ENCODE results near the gene NEU4.

Gene NEU4

DNA sequence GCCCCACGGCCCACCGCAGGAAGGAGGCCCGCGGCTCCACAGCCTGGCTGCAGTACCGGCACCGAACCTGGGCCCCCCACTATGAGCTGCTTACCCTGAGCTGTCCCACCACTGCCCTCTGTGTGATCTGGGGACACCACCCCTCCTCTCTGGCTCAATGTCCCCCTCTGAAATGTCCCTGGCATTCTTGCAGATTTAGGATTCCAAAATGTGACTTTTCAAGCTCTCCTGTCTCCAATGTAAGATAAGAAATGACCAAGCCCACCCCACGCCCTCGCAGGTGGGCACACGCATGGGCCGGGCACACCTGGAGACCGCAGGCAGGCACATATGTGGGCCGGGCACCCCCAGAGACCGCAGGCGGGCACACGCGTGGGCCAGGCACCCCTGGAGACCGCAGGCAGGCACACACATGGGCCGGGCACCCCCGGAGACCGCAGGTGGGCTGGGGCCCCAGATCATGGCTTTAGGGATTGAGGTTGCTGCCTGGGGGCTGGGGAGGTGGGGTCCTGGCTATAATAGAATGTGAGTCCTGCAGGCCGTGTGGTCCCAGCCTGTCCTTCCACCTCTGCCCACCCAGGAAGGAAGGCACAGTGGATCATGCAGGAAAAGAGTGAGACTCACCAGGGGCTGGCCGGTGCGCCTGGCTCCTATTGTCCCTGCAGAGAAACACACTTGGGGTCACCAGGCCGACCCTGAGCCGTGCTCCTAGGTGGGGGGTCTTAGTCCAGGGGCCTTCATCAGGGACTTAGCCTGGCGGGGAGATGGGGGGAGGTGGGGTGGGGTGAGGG, 42.5 kb downstream of the NEU4 start:
- TF ChIP-seq FOXP2 (optimal IDR thresholded peaks at IDR 0.05; ENCODE audit: borderline replicate concordance, extremely low read depth, extremely low read length, insufficient read depth) (no peak), TAF1 (IDR thresholded peaks at IDR 0.05; ENCODE audit: borderline replicate concordance, insufficient read depth, low read length) (no peak)

DNA sequence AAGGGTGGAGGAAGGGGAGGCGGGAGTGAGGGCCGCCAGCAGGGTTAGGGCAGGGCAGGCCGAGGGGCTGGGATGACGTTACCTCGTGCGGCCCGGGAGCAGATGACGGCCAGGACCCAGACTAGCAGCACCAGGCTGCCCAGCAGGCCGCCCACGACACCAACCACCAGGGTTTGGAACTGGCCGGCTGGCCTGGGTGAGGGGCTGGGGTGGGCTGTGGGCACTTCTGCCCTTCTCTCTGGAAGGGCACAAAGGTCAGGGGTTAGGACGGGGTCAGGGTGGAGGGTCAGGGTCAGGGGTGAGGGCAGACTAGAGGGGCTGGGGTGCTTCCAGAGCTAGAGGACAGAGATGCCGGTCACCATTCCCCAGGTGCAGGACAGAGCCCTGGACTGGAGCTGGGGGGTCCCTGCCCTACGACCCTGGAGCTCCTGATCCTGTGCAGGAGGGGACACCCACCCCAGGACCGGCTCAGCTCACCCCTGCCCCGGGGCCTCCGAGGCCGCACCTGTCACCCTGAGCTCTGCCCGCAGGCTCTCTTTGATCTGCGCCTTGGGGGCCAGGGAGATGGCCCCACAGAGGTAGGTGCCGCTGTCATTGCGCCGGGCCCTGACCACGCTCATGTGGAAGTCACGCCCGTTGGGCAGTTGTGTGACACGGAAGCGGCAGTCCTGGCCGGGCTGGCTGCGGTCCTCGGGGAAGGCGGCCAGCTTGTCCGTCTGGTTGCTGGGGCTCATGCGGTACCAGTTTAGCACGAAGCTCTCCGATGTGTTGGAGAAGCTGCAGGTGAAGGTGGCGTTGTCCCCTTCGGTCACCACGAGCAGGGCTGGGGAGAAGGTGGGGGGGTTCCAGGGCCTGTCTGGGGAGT, 43.4 kb downstream of the NEU4 start:
- TF ChIP-seq POLR2AphosphoS5 (IDR thresholded peaks at IDR 0.05; ENCODE audit: low read depth, low read length) (no peak), SIN3A (IDR thresholded peaks at IDR 0.05; ENCODE audit: borderline replicate concordance, insufficient read depth, low read length) (no peak), FOXP2 (optimal IDR thresholded peaks at IDR 0.05; ENCODE audit: borderline replicate concordance, extremely low read depth, extremely low read length, insufficient read depth) (no peak), TAF1 (IDR thresholded peaks at IDR 0.05; ENCODE audit: borderline replicate concordance, insufficient read depth, low read length) (no peak)
- TF ChIP-seq, protein P1, sequence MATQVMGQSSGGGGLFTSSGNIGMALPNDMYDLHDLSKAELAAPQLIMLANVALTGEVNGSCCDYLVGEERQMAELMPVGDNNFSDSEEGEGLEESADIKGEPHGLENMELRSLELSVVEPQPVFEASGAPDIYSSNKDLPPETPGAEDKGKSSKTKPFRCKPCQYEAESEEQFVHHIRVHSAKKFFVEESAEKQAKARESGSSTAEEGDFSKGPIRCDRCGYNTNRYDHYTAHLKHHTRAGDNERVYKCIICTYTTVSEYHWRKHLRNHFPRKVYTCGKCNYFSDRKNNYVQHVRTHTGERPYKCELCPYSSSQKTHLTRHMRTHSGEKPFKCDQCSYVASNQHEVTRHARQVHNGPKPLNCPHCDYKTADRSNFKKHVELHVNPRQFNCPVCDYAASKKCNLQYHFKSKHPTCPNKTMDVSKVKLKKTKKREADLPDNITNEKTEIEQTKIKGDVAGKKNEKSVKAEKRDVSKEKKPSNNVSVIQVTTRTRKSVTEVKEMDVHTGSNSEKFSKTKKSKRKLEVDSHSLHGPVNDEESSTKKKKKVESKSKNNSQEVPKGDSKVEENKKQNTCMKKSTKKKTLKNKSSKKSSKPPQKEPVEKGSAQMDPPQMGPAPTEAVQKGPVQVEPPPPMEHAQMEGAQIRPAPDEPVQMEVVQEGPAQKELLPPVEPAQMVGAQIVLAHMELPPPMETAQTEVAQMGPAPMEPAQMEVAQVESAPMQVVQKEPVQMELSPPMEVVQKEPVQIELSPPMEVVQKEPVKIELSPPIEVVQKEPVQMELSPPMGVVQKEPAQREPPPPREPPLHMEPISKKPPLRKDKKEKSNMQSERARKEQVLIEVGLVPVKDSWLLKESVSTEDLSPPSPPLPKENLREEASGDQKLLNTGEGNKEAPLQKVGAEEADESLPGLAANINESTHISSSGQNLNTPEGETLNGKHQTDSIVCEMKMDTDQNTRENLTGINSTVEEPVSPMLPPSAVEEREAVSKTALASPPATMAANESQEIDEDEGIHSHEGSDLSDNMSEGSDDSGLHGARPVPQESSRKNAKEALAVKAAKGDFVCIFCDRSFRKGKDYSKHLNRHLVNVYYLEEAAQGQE (IDR thresholded peaks at IDR 0.05; ENCODE audit: insufficient read depth in 1 of 2, low read depth in 2 of 2, low read length in 2 of 2): no peak

DNA sequence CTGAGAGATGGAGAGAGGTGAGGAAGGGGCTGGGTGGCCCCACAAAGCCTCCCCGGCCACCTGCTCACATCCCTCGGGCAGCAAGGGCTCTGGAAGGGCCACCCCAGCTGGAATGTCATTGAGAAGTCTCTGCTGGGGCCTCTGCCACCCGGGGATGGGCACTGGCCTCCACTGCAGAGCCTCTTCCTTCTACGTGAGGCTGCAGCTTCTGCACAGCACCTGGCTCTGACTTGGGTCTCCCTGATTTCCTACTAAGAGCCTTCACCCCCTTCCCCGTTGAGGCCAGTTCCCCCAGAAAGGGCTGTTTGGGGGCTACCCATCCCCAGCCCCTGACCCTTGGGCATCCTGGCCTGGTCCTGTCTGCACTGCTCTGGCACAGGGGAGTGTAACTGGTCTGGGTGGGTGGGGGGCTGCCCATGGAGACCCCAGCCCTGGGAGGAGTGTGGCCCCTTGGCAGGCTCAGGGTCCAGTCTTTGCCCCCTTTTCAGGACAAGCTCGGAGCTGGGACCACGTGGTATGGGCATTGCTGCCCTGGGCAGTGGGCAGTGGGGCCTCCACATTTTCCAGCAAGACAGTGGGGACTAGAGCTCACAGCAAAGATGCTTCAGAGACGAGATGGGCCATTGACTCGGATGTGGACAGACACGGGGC, 44.1 kb downstream of the NEU4 start:
- TF ChIP-seq TAF1 (IDR thresholded peaks at IDR 0.05; ENCODE audit: borderline replicate concordance, insufficient read depth, low read length) (no peak), POLR2AphosphoS5 (IDR thresholded peaks at IDR 0.05; ENCODE audit: low read depth, low read length) (no peak), FOXP2 (optimal IDR thresholded peaks at IDR 0.05; ENCODE audit: borderline replicate concordance, extremely low read depth, extremely low read length, insufficient read depth) (no peak), SIN3A (IDR thresholded peaks at IDR 0.05; ENCODE audit: borderline replicate concordance, insufficient read depth, low read length) (no peak)
- TF ChIP-seq, protein P1 (IDR thresholded peaks at IDR 0.05; ENCODE audit: insufficient read depth in 1 of 2, low read depth in 2 of 2, low read length in 2 of 2): no peak

DNA sequence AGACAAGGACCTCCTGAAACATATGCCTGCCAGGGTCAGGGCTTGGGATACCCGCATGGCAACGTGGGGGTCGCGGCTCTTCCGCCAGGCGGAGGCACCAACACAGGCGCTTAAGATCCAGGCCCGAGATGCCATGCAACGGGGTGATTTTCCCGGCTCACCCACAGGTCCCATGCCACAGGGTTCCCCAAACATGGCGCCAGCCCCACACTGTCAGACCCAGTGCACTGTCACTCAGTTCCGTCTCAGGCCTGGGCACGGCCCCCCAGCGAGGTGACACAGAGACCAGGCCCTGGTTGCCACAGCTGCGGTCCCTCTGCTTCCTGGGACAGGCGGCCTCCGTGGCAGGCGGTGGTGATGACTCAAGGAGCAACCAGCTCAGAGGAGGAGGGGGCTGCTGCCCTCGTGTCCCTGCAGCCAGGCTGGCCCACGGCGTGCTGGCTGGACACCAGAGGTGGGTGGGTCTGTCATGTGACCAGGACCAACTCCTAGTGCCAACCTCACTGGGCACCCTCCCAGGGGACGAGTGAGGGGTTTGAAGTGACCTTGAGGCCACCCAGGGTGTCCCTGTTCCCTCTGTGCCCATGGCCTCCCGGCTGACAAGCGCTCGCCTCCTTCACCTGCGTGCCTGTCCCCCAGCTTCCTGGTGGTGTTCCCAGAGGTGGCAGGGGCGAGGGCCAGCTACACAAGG, 44.8 kb downstream of the NEU4 start:
- TF ChIP-seq SIN3A (IDR thresholded peaks at IDR 0.05; ENCODE audit: borderline replicate concordance, insufficient read depth, low read length): no peak
- TF ChIP-seq FOXP2 (optimal IDR thresholded peaks at IDR 0.05; ENCODE audit: borderline replicate concordance, extremely low read depth, extremely low read length, insufficient read depth): no peak

DNA sequence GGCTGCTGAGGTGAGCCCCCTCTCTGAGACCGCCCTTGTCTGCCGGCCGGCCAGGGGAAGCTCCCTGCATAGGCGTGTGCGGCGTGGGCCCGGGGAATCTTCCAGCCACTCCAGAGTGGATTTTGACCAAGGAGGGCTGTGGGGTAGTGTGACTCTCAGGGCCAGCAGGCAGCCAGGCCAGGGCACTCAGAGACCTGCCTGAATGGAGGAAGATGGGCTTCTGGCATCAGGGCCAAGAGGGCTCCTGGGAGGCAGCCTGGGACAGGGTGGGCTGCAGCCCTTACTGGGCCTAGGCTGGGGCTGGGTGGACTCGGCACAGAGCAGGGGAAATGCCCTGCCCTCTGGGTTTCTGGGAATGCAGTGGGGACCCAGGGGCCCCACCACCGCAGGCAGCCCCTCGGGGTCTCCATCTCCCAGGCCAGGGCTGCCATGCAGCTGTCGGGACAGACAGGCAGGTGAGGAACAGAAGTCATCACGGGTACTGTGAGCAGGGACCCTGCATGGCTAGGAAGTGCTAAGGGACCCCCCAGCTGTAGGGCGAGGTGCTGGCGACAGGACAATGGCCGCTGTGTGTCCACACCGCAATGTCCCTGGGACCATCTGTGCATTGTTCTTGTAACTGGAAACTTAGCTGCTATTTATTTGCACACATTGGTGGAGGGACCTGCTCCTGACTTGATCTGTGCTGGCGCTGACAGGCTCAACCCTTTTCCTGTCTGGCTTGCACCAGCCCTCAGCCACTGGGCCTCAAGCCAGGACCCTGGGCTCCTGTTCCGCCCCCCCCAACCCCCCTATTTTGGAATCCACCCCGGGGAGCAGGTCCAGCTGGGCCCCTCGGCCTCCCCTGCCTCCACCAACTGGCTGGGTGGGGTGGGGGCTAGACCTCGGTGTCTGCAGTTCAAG, 45.6 kb downstream of the NEU4 start:
- TF ChIP-seq FOXP2 (optimal IDR thresholded peaks at IDR 0.05; ENCODE audit: borderline replicate concordance, extremely low read depth, extremely low read length, insufficient read depth): no peak
- TF ChIP-seq SIN3A (IDR thresholded peaks at IDR 0.05; ENCODE audit: borderline replicate concordance, insufficient read depth, low read length): no peak
- TF ChIP-seq, protein P1 (IDR thresholded peaks at IDR 0.05; ENCODE audit: insufficient read depth in 1 of 2, low read depth in 2 of 2, low read length in 2 of 2): no peak
- no peak for TF ChIP-seq TAF1 (IDR thresholded peaks at IDR 0.05; ENCODE audit: borderline replicate concordance, insufficient read depth, low read length)
- TF ChIP-seq POLR2AphosphoS5 (IDR thresholded peaks at IDR 0.05; ENCODE audit: low read depth, low read length): no peak

All from PFSK-1 (cell line).